ENCODE measurements around the gene CAPN12.
A peak's percentile ranks its signal among the peaks of the same experiment; 100 is the strongest.
"Not testable (repeated sequence)": the region's sequence is repeated elsewhere in the genome, so short reads cannot be mapped to it uniquely, and the experiment has no call there.

CAPN12 gene

DNA sequence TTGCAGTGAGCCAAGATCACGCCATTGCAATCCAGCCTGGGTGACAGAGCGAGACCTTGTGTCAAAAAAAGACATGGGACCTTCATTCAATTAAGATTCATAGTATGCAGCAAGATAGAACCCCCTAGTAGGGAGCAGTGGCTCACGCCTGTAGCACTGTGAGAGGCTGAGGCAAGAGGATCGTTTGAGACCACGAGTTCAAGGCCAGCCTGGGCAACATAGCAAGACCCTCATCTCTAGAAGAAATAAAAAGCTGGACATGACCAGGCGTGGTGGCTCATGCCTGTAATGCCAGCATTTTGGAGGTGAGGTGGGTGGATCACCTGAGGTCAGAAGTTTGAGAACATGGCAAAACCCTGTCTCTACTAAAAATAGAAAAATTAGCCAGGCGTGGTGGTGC is 36.2 kb upstream of the CAPN12 start:
- H3K4me3 Mint-ChIP-seq, result no peak overlapping the region
- H3K9me3 Mint-ChIP-seq, result no peaks in the 10 kb centered on the region
- H3K36me3 Mint-ChIP-seq (ENCODE audit: low read depth), result no peaks in the 10 kb centered on the region
- H3K27ac Mint-ChIP-seq, result no peak overlapping the region
- H3K4me1 Mint-ChIP-seq (ENCODE audit: low read depth), result no peaks in the 10 kb centered on the region
- intact Hi-C loops (cut with micrococcal nuclease), result no loop called here
- peaks cover 19% of the 10 kb centered on the region for H3K27me3 Mint-ChIP-seq

DNA sequence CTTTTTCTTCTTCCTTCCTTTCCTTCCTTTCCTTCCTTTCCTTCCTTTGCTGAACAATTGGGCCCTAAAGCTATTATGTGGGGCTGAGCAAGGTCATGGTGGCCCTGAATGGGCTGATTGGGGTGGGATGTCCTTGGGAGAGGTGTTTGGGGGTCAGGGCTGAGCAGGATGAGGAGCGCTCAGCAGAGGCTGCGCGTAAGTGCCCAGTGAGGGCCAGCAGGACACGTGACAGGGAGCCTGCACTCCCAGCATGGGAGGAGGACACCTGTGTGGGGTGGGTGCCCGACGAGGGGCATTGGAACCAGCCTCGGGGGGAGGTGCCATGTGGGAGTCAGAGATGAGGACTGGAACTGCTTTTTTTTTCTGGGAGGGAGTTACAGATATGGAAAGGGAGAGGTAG is 34.5 kb upstream of the CAPN12 start:
- Mint-ChIP-seq H3K27me3 (peaks cover 19% of the 10 kb centered on the region), H3K4me3 (no peak overlapping the region), H3K4me1 (ENCODE audit: low read depth) (no peaks in the 10 kb centered on the region), H3K27ac (no peak overlapping the region), H3K9me3 (no peaks in the 10 kb centered on the region), H3K36me3 (ENCODE audit: low read depth) (no peaks in the 10 kb centered on the region)
- intact Hi-C loops (cut with micrococcal nuclease), result no loop called here

DNA sequence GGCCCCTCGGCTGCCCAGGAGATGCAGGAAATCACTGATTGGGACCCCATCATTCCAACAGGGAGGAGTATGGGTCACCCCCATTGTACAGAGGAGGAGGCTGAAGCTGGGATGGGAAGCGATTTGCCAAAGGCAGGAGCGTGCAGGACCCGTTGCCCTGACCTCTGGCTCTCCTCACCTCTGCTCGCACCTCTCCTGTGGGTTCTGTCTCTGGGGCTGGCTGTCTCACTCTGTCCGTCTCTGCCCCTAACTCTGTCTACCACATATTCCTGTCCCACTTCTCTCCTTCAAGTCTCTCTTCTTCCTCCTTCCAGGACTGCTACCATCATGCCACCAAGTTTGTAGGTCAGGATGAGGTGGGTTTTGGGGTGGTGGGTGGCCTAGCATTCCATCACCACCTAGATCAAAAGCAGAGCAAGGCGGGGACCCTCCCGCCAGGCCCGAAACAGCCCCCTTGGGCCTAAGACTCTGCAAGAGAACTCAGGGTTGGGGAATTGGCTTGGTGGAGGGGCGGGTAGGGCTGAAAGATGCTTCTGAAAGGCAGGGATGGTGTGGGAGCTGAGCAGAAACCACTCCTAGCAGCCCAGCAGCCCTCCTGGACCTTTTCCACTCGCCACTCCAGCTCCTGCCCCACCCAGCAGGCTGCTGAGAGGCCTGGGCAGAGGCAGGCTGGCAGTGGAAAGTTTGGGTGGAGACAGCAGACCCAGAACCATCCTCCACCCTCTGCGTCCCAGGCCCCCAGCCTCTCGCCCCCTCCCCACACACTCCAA is 30.1 kb upstream of the CAPN12 start:
- no peak overlapping the region for H3K27ac Mint-ChIP-seq
- no peak overlapping the region for H3K4me3 Mint-ChIP-seq
- H3K36me3 Mint-ChIP-seq (ENCODE audit: low read depth), result no peaks in the 10 kb centered on the region
- H3K9me3 Mint-ChIP-seq, result no peaks in the 10 kb centered on the region
- H3K4me1 Mint-ChIP-seq (ENCODE audit: low read depth), result peaks cover 7% of the 10 kb centered on the region
- intact Hi-C loops (cut with micrococcal nuclease), result no loop called here
- peaks cover 4% of the 10 kb centered on the region for H3K27me3 Mint-ChIP-seq

DNA sequence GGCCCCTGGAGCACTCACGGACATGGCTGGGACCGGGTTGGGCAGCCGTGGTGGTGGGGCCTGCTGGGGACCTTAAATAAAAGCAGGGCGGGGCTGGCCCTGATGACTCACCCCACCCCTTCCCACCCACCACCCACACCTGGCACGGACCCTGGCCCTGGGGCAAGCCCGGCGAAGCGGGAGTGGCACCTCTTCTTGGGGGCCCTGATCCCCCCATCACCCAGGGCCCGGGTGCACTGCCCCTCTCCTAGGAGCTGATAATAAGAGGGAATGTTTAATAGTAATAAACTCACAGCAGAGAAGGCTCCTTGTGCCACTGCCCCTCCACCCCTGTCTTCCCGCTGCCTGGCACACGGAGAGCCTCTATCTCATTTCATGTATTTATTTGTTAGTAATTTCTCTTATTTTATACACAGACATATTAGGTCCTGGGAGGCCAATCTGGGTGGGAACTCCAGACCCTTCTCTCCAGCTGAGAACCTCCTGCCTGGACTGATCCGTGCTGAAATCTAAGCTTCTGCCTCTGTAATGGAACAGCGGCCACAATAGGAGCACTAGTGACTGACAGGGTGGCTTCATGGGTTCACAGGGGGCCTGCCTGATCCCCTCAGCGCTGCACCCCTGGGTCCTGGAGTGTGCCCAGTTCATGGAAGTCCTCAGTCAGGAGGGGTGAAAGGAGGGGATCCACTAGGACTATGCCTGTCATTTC is 29.3 kb upstream of the CAPN12 start, which contains the start of gene LGALS7:
Gene LGALS7 (minus strand): TSS at position 49 of the 709 bp plus-strand sequence. CDS start 25 bp downstream, at position 24.
- Mint-ChIP-seq H3K27ac (no peak within 1 kb of the TSS), H3K27me3 (peaks cover under 1% of the 10 kb centered on the region), H3K9me3 (no peaks in the 10 kb centered on the region), H3K36me3 (ENCODE audit: low read depth) (no peaks in the 10 kb centered on the region), H3K4me1 (ENCODE audit: low read depth) (peaks cover 9% of the 10 kb centered on the region), H3K4me3 (no peak within 1 kb of the TSS)
- intact Hi-C loops (cut with micrococcal nuclease), result no loop called here

GRCh38 chr19:38771569-38771968 is 27.3 kb upstream of the CAPN12 start:
- H3K9me3 Mint-ChIP-seq; H3K27me3 Mint-ChIP-seq; H3K27ac Mint-ChIP-seq; H3K4me3 Mint-ChIP-seq; H3K36me3 Mint-ChIP-seq (ENCODE audit: low read depth); intact Hi-C loops (cut with micrococcal nuclease); H3K4me1 Mint-ChIP-seq (ENCODE audit: low read depth): not testable (repeated sequence)

GRCh38 chr19:38770949-38771275 is 26.6 kb upstream of the CAPN12 start:
- H3K4me1 Mint-ChIP-seq (ENCODE audit: low read depth); H3K9me3 Mint-ChIP-seq; H3K36me3 Mint-ChIP-seq (ENCODE audit: low read depth); H3K27me3 Mint-ChIP-seq; H3K27ac Mint-ChIP-seq; intact Hi-C loops (cut with micrococcal nuclease); H3K4me3 Mint-ChIP-seq: not testable (repeated sequence)

GRCh38 chr19:38770228-38770948 is 26.1 kb upstream of the CAPN12 start:
- H3K4me1 Mint-ChIP-seq (ENCODE audit: low read depth); H3K27me3 Mint-ChIP-seq; H3K36me3 Mint-ChIP-seq (ENCODE audit: low read depth); intact Hi-C loops (cut with micrococcal nuclease); H3K9me3 Mint-ChIP-seq: not testable (repeated sequence)
- peak overlapping the region; percentile 9 for H3K4me3 Mint-ChIP-seq
- peak overlapping the region; percentile 86 for H3K27ac Mint-ChIP-seq

- Mint-ChIP-seq H3K36me3 (ENCODE audit: low read depth) (no peaks in the 10 kb centered on the region), H3K4me1 (ENCODE audit: low read depth) (peaks cover 9% of the 10 kb centered on the region), H3K27me3 (peaks cover 2% of the 10 kb centered on the region), H3K9me3 (no peaks in the 10 kb centered on the region), H3K4me3 (peak overlapping the region; percentile 55), H3K27ac (peak overlapping the region; percentile 86)
- intact Hi-C loops (cut with micrococcal nuclease), result no loop called here
These were observed 25.4 kb upstream of the CAPN12 start for GRCh38 chr19:38769635-38770211.

GRCh38 chr19:38766276-38767047 is 22.2 kb upstream of the CAPN12 start:
- Mint-ChIP-seq H3K36me3 (ENCODE audit: low read depth) (no peaks in the 10 kb centered on the region), H3K9me3 (no peaks in the 10 kb centered on the region), H3K4me1 (ENCODE audit: low read depth) (peaks cover 9% of the 10 kb centered on the region), H3K4me3 (no peak overlapping the region), H3K27me3 (peaks cover 2% of the 10 kb centered on the region), H3K27ac (no peak overlapping the region)
- intact Hi-C loops (cut with micrococcal nuclease), result no loop called here

- no peak overlapping the region for H3K4me3 Mint-ChIP-seq
- no peaks in the 10 kb centered on the region for H3K36me3 Mint-ChIP-seq (ENCODE audit: low read depth)
- intact Hi-C loops (cut with micrococcal nuclease), result no loop called here
- H3K27me3 Mint-ChIP-seq, result peaks cover 2% of the 10 kb centered on the region
- peaks cover 16% of the 10 kb centered on the region for H3K4me1 Mint-ChIP-seq (ENCODE audit: low read depth)
- H3K27ac Mint-ChIP-seq, result no peak overlapping the region
- no peaks in the 10 kb centered on the region for H3K9me3 Mint-ChIP-seq
These were observed 20.9 kb upstream of the CAPN12 start for GRCh38 chr19:38765214-38765613.

DNA sequence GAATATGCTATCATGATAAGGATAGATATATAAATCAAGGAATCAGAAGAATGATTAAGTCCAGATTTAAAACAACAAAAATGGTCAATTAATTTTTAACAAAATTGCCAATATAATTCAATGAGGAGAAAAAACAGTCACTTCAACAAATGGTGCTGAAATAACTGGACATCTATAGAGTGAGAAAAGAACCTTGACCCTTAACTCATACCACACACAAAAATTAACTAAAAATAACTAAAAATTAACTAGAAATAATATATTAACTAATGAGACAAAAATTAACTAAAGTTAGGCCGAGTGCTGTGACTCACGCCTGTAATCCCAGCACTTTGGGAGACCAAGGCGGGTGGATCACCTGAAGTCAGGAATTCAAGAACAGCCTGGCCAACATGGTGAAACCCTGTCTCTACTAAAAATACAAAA is 19.5 kb upstream of the CAPN12 start:
- peaks cover 18% of the 10 kb centered on the region for H3K4me1 Mint-ChIP-seq (ENCODE audit: low read depth)
- no peak overlapping the region for H3K4me3 Mint-ChIP-seq
- H3K27me3 Mint-ChIP-seq, result peaks cover 2% of the 10 kb centered on the region
- H3K36me3 Mint-ChIP-seq (ENCODE audit: low read depth), result no peaks in the 10 kb centered on the region
- intact Hi-C loops (cut with micrococcal nuclease), result no loop called here
- no peak overlapping the region for H3K27ac Mint-ChIP-seq
- no peaks in the 10 kb centered on the region for H3K9me3 Mint-ChIP-seq

GRCh38 chr19:38761884-38762389 is 17.7 kb upstream of the CAPN12 start:
- H3K4me3 Mint-ChIP-seq; H3K9me3 Mint-ChIP-seq; H3K27me3 Mint-ChIP-seq; H3K36me3 Mint-ChIP-seq (ENCODE audit: low read depth); intact Hi-C loops (cut with micrococcal nuclease): not testable (repeated sequence)
- Mint-ChIP-seq H3K4me1 (ENCODE audit: low read depth) (peaks cover 18% of the 10 kb centered on the region), H3K27ac (peak overlapping the region; percentile 48)

DNA sequence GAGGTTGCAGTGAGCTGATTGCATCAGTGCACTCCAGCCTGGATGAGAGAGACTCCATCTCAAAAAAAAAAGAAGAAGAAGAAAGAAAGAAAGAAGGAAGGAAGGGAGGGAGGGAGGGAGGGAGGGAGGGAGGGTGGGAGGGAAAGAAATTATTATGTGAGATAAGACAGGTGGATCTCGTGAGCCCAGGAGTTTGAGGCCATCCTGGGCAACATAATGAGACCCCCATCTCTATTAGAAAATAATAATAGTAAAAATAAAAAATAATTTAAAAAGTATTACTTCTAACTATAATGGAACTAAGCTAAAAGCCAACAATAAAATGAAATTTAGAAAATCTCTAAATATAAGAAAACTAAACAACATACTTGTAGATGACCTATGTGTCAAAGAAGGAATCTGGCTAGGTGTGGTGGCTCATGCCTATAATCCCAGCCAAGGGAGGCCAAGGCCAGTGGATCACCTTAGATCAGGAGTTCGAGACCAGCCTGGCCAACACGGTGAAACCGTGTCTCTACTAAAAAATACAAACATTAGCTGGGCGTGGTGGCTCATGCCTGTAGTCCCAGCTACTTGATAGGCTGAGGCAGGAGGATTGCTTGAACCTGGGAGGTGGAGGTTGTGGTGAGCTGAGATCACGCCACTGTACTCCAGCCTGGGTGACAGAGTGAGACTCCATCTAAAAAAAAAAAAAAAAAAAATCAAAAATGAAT is 16.7 kb upstream of the CAPN12 start:
- H3K27me3 Mint-ChIP-seq; H3K36me3 Mint-ChIP-seq (ENCODE audit: low read depth); H3K9me3 Mint-ChIP-seq; H3K4me3 Mint-ChIP-seq; intact Hi-C loops (cut with micrococcal nuclease): not testable (repeated sequence)
- Mint-ChIP-seq H3K4me1 (ENCODE audit: low read depth) (peaks cover 18% of the 10 kb centered on the region), H3K27ac (peak overlapping the region; percentile 48)

Data from dendritic cell treated with granulocyte-macrophage colony-stimulating factor and Interleukin-4, amounts not matched to agents 40 ng/mL and 50 ng/mL, for 4 days (primary cell).